Neural progenitor cell (in vitro differentiated cells): Measurements from ENCODE around the gene TBX18.

Experiments
- EZH2 ChIP-seq: fragments of 200-600 bp; sonication (generic); IDR thresholded peaks from 2 replicates; pipeline ENCODE4 v1.6.1; 2017; ENCODE audit warnings: antibody characterized with exemption, mild to moderate bottlenecking, moderate library complexity
- EZH2phosphoT487 ChIP-seq: fragments of 200-600 bp; sonication (generic); IDR thresholded peaks from 2 replicates; pipeline ENCODE4 v1.6.1; 2017; ENCODE audit warnings: antibody characterized with exemption
- TF ChIP-seq, protein P1 (sequence below): fragments of 200-600 bp; sonication (generic); IDR thresholded peaks from 2 replicates; pipeline ENCODE4 v1.5.1; 2017; ENCODE audit warnings: antibody characterized with exemption, mild to moderate bottlenecking

DNA sequence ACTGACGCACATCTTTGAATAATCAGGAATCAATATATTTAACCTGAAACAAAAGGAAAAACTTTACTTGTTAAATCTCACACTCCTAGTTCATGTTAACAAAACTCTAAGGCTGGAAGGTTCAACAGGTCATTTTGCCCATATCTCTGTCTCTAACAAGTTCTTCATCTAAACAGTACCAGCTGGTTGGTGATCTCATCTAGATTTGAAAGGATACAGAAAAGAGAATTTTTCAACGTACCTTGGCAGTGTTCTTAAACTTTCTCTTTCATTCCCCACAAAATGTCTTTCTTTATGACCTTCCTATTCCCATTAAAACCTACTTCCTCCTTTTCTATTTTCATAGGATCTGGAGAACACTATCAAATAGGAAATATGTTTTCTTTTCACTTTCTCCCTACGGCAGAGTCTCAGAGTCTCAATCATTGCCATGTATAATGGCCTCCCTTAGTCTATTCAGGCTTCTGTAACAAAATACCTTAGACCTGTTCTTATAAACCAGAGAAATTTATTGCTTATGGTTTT, 111.3 kb downstream of the TBX18 start:
- TF ChIP-seq, protein P1, sequence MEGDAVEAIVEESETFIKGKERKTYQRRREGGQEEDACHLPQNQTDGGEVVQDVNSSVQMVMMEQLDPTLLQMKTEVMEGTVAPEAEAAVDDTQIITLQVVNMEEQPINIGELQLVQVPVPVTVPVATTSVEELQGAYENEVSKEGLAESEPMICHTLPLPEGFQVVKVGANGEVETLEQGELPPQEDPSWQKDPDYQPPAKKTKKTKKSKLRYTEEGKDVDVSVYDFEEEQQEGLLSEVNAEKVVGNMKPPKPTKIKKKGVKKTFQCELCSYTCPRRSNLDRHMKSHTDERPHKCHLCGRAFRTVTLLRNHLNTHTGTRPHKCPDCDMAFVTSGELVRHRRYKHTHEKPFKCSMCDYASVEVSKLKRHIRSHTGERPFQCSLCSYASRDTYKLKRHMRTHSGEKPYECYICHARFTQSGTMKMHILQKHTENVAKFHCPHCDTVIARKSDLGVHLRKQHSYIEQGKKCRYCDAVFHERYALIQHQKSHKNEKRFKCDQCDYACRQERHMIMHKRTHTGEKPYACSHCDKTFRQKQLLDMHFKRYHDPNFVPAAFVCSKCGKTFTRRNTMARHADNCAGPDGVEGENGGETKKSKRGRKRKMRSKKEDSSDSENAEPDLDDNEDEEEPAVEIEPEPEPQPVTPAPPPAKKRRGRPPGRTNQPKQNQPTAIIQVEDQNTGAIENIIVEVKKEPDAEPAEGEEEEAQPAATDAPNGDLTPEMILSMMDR: no peak
- no peak for TF ChIP-seq EZH2phosphoT487
- TF ChIP-seq EZH2: no peak
